Neuronal stem cell (in vitro differentiated cells): ENCODE data around the gene DAPK1.
A peak's percentile ranks its signal among the peaks of the same experiment; 100 is the strongest.

Source experiments
- DNase-seq: peaks from one replicate; pipeline ENCODE4 v3.0.0-alpha.2; 2013; ENCODE audit warnings: low spot score
- H2AFZ ChIP-seq: one replicate; pipeline ENCODE4 v1.6.1; 2013; ENCODE audit warnings: mild to moderate bottlenecking, low read length, inconsistent platforms
- H2AK5ac ChIP-seq: 2 replicates; pipeline ENCODE4 v1.6.1; 2013; ENCODE audit warnings: low read depth, mild to moderate bottlenecking, inconsistent platforms, low read length, moderate library complexity, mixed read lengths
- H2BK120ac ChIP-seq: 2 replicates; pipeline ENCODE4 v1.6.1; 2013; ENCODE audit warnings: low read depth, mild to moderate bottlenecking, inconsistent platforms, low read length, moderate library complexity, mixed read lengths
- H2BK12ac ChIP-seq: one replicate; pipeline ENCODE4 v1.6.1; 2013; ENCODE audit warnings: low read length, inconsistent platforms
- H2BK15ac ChIP-seq: 2 replicates; pipeline ENCODE4 v1.6.1; 2013; ENCODE audit warnings: mild to moderate bottlenecking, low read length, inconsistent platforms, mixed read lengths
- H2BK5ac ChIP-seq: one replicate; pipeline ENCODE4 v1.6.1; 2013; ENCODE audit warnings: inconsistent platforms, mild to moderate bottlenecking, low read length, moderate library complexity
- H3K14ac ChIP-seq: one replicate; pipeline ENCODE4 v1.6.1; 2013; ENCODE audit warnings: low read length, inconsistent platforms
- H3K18ac ChIP-seq: 2 replicates; pipeline ENCODE4 v1.6.1; 2013; ENCODE audit warnings: low read length, inconsistent platforms
- H3K23ac ChIP-seq: 2 replicates; pipeline ENCODE4 v1.6.1; 2013; ENCODE audit warnings: low read depth, mild to moderate bottlenecking, mixed read lengths, low read length, inconsistent platforms; ENCODE audit not compliant: poor library complexity
- H3K27ac ChIP-seq: replicated peaks from 3 replicates; pipeline ENCODE4 v1.5.1; 2013; ENCODE audit warnings: low read length, inconsistent platforms
- H3K27me3 ChIP-seq, 3 experiments: 2 replicates each; pipeline ENCODE4 v1.6.1; 2013; ENCODE audit warnings: low read length in 3 of 3, mild to moderate bottlenecking in 2 of 3, inconsistent platforms in 1 of 3, low read depth in 1 of 3, mixed read lengths in 1 of 3, moderate library complexity in 1 of 3; ENCODE audit not compliant: control insufficient read depth in 3 of 3, insufficient read depth in 3 of 3
- H3K36me3 ChIP-seq, 2 donors: replicated peaks in 1 of 2; 2 replicates each; pipeline ENCODE4 v1.6.1; 2013; ENCODE audit warnings: low read length in 2 of 2; ENCODE audit not compliant: control insufficient read depth in 2 of 2, insufficient read depth in 2 of 2
- H3K4ac ChIP-seq: 2 replicates; pipeline ENCODE4 v1.6.1; 2013; ENCODE audit warnings: inconsistent platforms, mild to moderate bottlenecking, low read length, moderate library complexity
- H3K4me1 ChIP-seq, 2 donors: 1 replicate in 1 of 2; 2 replicates in 1 of 2; pipeline ENCODE4 v1.6.1; 2013; ENCODE audit warnings: low read length in 2 of 2, low read depth in 1 of 2; ENCODE audit not compliant: control insufficient read depth in 2 of 2, insufficient read depth in 1 of 2
- H3K4me2 ChIP-seq: one replicate; pipeline ENCODE4 v1.6.1; 2013; ENCODE audit warnings: mild to moderate bottlenecking, low read length, inconsistent platforms; ENCODE audit not compliant: insufficient read depth, poor library complexity, severe bottlenecking
- H3K4me3 ChIP-seq, 2 donors: 2 replicates each; pipeline ENCODE4 v1.5.1; 2013; ENCODE audit warnings: low read length in 2 of 2, mild to moderate bottlenecking in 2 of 2, inconsistent platforms in 1 of 2, moderate library complexity in 1 of 2
- H3K79me1 ChIP-seq: one replicate; pipeline ENCODE4 v1.6.1; 2013; ENCODE audit warnings: low read depth, mild to moderate bottlenecking, inconsistent platforms, low read length, moderate library complexity
- H3K9ac ChIP-seq: one replicate; pipeline ENCODE4 v1.6.1; 2013; ENCODE audit warnings: mild to moderate bottlenecking, low read depth, low read length, inconsistent platforms; ENCODE audit not compliant: poor library complexity
- H3K9me3 ChIP-seq, 2 donors: replicated peaks in 1 of 2; 2 replicates each; pipeline versions ENCODE3 to v1.6.1; 2013; ENCODE audit warnings: low read length in 2 of 2, mild to moderate bottlenecking in 2 of 2, inconsistent platforms in 1 of 2, low read depth in 1 of 2, mixed read lengths in 1 of 2, moderate library complexity in 1 of 2; ENCODE audit not compliant: control insufficient read depth in 2 of 2, insufficient read depth in 1 of 2
- H4K8ac ChIP-seq: one replicate; pipeline ENCODE4 v1.6.1; 2013; ENCODE audit warnings: low read depth, mild to moderate bottlenecking, inconsistent platforms, low read length, moderate library complexity
- H4K91ac ChIP-seq: one replicate; pipeline ENCODE4 v1.6.1; 2013; ENCODE audit warnings: low read length, low read depth, mild to moderate bottlenecking, inconsistent platforms; ENCODE audit not compliant: poor library complexity
- WGBS, 2 donors: extraction: QIAGEN DNeasy Blood & Tissue Kit; methylation state at CpG; one replicate each; pipeline ENCODE4 v1.1.7; 2013; ENCODE audit warnings: missing lambda C conversion rate in 2 of 2, mixed read lengths in 1 of 2; ENCODE audit not compliant: insufficient read length in 2 of 2, insufficient replicate concordance in 1 of 2; ENCODE audit errors: extremely low coverage in 2 of 2; 5-methylcytosine and 5-hydroxymethylcytosine counted together

DAPK1 gene

DNA sequence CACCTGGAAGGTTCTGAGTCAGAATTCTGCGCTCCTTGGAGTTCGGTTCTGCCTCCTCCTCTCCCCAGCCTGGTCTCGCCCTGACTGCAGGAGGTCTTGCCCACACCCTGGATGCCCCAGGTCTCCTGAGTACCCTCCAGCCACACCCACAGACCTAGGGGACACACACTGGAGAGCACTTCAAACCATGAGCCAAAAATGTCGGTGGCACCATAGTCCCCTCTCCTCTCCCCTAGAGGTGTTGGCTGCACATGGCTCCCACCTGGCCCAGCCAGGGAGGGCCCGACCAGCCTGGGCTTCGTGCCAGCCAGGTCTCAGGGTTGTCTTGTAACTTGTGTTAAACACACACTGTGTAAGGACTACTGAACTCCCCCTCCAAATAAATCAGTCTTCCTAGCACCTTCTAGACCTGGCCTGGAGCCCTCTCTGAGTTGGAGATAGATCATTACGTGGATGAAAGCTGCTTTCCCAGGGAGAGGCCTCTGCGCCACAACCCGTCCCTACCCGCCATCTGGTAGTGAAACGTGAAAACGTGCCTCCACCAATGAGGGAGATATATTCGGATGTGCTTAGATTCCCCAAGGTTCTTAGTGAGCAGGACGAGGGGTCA lies 178.3 kb downstream of the DAPK1 start:
- no peak overlapping the region for H2BK120ac ChIP-seq
- H2BK12ac ChIP-seq = no peak overlapping the region
- H3K79me1 ChIP-seq = no peaks in the 10 kb centered on the region
- H3K4me2 ChIP-seq = no peak overlapping the region
- no peak for DNase-seq
- H3K23ac ChIP-seq = peak overlapping the region; percentile 11
- no peak overlapping the region for H2BK15ac ChIP-seq
- no peaks in the 10 kb centered on the region for H3K9me3 ChIP-seq
- no peak overlapping the region for H3K4ac ChIP-seq
- no peak overlapping the region for H3K9ac ChIP-seq
- H4K8ac ChIP-seq = no peak overlapping the region
- no peak overlapping the region for H4K91ac ChIP-seq
- H3K14ac ChIP-seq = no peak overlapping the region
- no peaks in the 10 kb centered on the region for H3K4me1 ChIP-seq
- no peak overlapping the region for H2AFZ ChIP-seq
- H3K18ac ChIP-seq = no peak overlapping the region
- H2BK5ac ChIP-seq = no peak overlapping the region
- peaks cover 11 to 46% of the 10 kb centered on the region in 2 donors for H3K36me3 ChIP-seq
- whole genome bisulfite sequencing, 2 donors = no CpG with 5 or more reads among the region's 14 CpGs
- H2AK5ac ChIP-seq = no peak overlapping the region
- H3K4me3 ChIP-seq = no peak overlapping the region
- no peak overlapping the region for H3K27ac ChIP-seq
- no peaks in the 10 kb centered on the region for H3K27me3 ChIP-seq

DNA sequence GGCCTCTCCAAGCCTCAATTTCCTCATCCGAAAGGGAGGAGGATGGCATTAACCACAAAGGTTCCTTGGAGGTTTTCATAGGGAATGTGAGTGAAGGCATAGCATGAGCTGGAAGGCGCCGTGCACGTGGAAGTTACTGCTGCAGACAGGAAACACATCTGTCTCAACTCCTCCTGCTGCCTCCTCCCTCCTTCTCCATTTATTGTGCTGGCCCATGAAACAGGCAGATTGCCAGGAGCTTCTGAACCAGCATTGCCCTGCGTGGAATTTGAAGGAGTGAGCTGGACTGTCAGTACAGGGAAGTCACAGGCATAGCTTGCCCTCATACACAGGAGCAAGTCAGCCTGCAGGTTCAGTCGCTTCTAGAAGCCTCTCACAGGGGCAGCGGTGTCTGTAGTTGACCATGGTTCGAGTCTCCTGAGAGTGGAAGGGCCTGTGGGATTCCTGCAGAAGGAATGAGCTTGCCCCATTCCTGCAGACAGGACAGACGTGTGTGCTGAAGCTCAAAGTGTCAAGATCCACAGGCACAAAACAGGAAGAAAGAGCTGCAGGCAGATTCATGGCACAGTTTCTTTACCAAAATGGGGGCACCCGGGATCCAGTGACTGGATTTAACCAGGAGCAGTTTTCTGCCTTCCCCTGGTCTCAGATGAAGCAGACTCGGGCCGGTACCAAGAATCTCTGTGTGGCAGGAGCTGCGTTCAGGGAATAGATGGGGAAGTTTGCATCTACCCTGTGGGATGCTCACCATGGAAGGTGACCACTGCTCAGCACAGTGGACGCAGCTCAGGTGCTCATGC lies 179.5 kb downstream of the DAPK1 start:
- no peak overlapping the region for H3K9ac ChIP-seq
- H2BK15ac ChIP-seq = no peak overlapping the region
- no CpG with 5 or more reads among the region's 14 CpGs for WGBS, 2 donors
- H3K14ac ChIP-seq = no peak overlapping the region
- H2AK5ac ChIP-seq = no peak overlapping the region
- no peak overlapping the region for H3K23ac ChIP-seq
- no peak overlapping the region for H3K4me2 ChIP-seq
- H4K8ac ChIP-seq = no peak overlapping the region
- no peaks in the 10 kb centered on the region for H3K4me1 ChIP-seq
- no peak overlapping the region for H3K4ac ChIP-seq
- H3K18ac ChIP-seq = no peak overlapping the region
- no peaks in the 10 kb centered on the region for H3K27me3 ChIP-seq
- H2BK12ac ChIP-seq = no peak overlapping the region
- no peaks in the 10 kb centered on the region for H3K9me3 ChIP-seq
- peaks cover 17 to 48% of the 10 kb centered on the region in 2 donors for H3K36me3 ChIP-seq
- no peaks in the 10 kb centered on the region for H3K79me1 ChIP-seq
- H3K4me3 ChIP-seq = no peak overlapping the region
- H2AFZ ChIP-seq = no peak overlapping the region
- no peak for DNase-seq
- no peak overlapping the region for H2BK5ac ChIP-seq
- H2BK120ac ChIP-seq = no peak overlapping the region
- no peak overlapping the region for H4K91ac ChIP-seq
- H3K27ac ChIP-seq = no peak overlapping the region

DNA sequence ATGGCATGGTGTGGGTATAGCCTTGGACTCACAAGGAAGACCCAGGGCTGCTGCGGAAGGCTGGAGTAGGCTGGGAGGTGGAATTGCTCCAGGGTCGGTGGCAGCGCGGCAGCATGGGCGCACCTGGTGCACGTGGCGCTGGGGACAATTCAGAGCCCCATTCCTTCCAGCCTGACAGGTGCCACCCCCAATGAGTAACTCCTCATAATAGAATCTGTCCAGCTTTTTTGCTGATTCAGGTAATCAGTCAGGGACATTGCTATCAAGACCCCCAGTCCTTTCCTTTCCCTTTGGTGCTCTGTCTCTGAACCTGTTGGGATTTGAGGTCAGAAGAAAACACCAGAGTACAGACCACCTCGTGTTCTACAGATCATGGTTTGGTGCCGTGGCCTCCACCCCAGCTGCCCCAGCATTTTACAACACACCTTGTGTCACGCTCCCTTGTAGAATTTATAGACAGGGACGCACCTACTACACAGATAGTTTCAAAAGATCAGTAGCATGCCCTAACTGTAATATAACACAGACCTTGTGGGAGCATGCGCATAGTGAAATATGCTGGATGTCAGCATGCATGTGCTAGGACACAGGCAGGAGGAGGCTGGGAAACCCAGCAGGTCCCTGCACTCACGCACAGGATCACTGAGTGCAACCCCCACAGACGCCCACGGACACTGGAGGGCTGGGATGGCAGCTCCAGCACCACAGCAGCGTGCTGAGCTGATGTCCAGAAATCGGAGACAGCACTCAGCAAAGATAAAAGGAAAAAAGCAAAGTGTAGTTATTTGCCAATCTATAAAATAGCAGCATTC lies 180.3 kb downstream of the DAPK1 start:
- no peak overlapping the region for H2BK120ac ChIP-seq
- no peak overlapping the region for H3K4me3 ChIP-seq
- no peak overlapping the region for H3K27ac ChIP-seq
- no peak overlapping the region for H4K91ac ChIP-seq
- no CpG with 5 or more reads among the region's 17 CpGs for WGBS, 2 donors
- H3K4me1 ChIP-seq = no peaks in the 10 kb centered on the region
- H4K8ac ChIP-seq = no peak overlapping the region
- no peak for DNase-seq
- H3K9ac ChIP-seq = no peak overlapping the region
- no peak overlapping the region for H3K18ac ChIP-seq
- H2BK12ac ChIP-seq = no peak overlapping the region
- no peaks in the 10 kb centered on the region for H3K27me3 ChIP-seq
- H3K23ac ChIP-seq = no peak overlapping the region
- no peak overlapping the region for H3K4ac ChIP-seq
- peaks cover 14 to 46% of the 10 kb centered on the region in 2 donors for H3K36me3 ChIP-seq
- H3K79me1 ChIP-seq = no peaks in the 10 kb centered on the region
- H2BK15ac ChIP-seq = no peak overlapping the region
- H2AK5ac ChIP-seq = no peak overlapping the region
- no peaks in the 10 kb centered on the region for H3K9me3 ChIP-seq
- H3K14ac ChIP-seq = no peak overlapping the region
- H2BK5ac ChIP-seq = no peak overlapping the region
- H2AFZ ChIP-seq = no peak overlapping the region
- H3K4me2 ChIP-seq = no peak overlapping the region
